ENCODE data around the gene ABCC1. TPM values are rescaled to one million over a fixed set of nuclear protein-coding genes. Genes with fewer than 3 reads are reported as not detected.

Gene ABCC1
- polyA plus RNA-seq, 6 donors from 2014 or later: 2.9 to 9.0 (median 5.3) TPM

DNA sequence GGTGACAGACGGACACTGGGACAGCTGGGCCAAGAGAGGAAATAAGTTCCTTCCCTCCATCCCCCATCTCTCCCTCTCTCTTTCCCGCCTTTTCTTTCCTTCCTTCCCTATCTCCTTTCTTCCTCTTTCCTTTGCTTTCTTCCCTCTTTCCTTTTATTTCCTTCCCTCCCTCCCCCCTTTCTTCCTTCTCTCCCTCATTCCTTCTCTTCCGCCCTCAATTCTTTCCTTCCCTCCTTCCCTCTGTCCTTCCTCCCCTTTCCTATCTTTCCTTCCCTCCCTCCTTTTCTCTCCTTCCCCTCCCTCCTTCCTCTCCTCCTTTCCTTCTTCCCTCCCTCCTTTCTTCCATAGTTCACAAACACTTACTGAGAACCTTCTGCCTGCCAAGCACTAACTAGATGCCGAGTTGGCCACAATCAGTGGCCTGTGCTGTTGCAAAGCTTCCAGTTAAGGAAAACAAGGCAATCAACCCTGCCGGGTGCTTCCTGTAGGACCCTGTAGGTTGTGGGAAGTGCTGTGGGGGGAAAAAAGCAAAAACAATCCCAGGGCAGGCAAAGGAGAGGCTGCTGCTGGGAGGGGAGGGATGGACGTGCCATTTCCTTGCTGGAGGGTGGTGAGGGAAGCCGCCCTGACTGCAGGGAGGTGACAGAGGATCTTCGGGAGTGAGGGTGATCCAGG, 242.2 kb downstream of the ABCC1 start:
- peaks cover 7 to 19% (median 18%) of the 10 kb centered on the region in 3 donors for H3K27me3 Mint-ChIP-seq
- H3K27ac Mint-ChIP-seq: no peak overlapping the region
- no peaks in the 10 kb centered on the region for H3K4me1 Mint-ChIP-seq
- H3K4me3 Mint-ChIP-seq: no peak overlapping the region
- no peak for ATAC-seq (ENCODE audit: low read depth in 2 of 2)
- H3K9me3 Mint-ChIP-seq: no peaks in the 10 kb centered on the region
- H3K36me3 Mint-ChIP-seq: no peaks in the 10 kb centered on the region
- no peak for DNase-seq

Other genes with a start within 250 kb of the ABCC1 start
- 1 to 10 TPM in 1 of 6 donors, under 1 TPM in 5; 0.22 to 3.2 (median 0.49) TPM for gene MYH11, start 92.6 kb upstream of the ABCC1 start, polyA plus RNA-seq (ENCODE audit: low read depth in 6 of 6)
- 10 to 100 TPM; 33.2 to 52.3 (median 41.9) TPM for gene CEP20, start 61.0 kb upstream of the ABCC1 start, polyA plus RNA-seq (ENCODE audit: low read depth in 6 of 6)